HCT116 (cell line): ENCODE data around the gene PTGES2. TPM values are rescaled to one million over a fixed set of nuclear protein-coding genes. Genes with fewer than 3 reads are reported as not detected.

ENCODE experiments used
- ATAC-seq: fragments of 200-7000 bp; cut with Tn5 transposase; 2 replicates; pipeline ENCODE4 v1.9.1; 2020; ENCODE audit warnings: mild to moderate bottlenecking, moderate library complexity
- Bru-seq: library from RNA; stranded (reverse); fragments of 400-500 nt; gene quantifications from one replicate; lab custom pipeline; 2021; lab: Mats Ljungman, UMichigan
- BruChase-seq, 2 experiments: library from RNA; stranded (reverse); fragments of 400-500 nt; gene quantifications; one replicate each; lab custom pipeline; 2021; lab: Mats Ljungman, UMichigan
- BruUV-seq: library from RNA; stranded (reverse); fragments of 400-500 nt; replicated peaks from 2 replicates; lab custom pipeline; 2021; lab: Mats Ljungman, UMichigan
- CTCF ChIA-PET: fragments of 300-600 bp; sonication (Branson Sonifier 250); formaldehyde crosslinking; loops from one replicate; lab custom pipeline; 2021; ENCODE audit warnings: antibody characterized with exemption; lab: Charles Lee
- POLR2A ChIA-PET: fragments of 300-600, 350-600 bp; sonication (Branson Sonifier 250); formaldehyde crosslinking; loops from one replicate; lab custom pipeline; 2021; ENCODE audit warnings: antibody characterized with exemption; lab: Charles Lee
- RAD21 ChIA-PET, 2 experiments: fragments of 300-600 bp; sonication (Branson Sonifier 250); formaldehyde crosslinking; loops; one replicate each; lab custom pipeline; 2023; ENCODE audit warnings: low total read pairs in 2 of 2; ENCODE audit not compliant: uncharacterized antibody in 2 of 2, unreplicated experiment in 2 of 2, low non-redundant PET in 1 of 2; lab: Charles Lee
- DNase-seq: peaks from one replicate; pipeline ENCODE4 v3.0.0-alpha.2; 2010; ENCODE audit warnings: low read depth, low spot score
- H2AFZ ChIP-seq: fragments of 200-600 bp; shearing (Covaris generic), sonication (generic); 2 replicates; pipeline ENCODE4 v1.6.1; 2017; ENCODE audit warnings: low read depth, mixed run types, mixed read lengths, antibody characterized with exemption, low read length; ENCODE audit not compliant: poor library complexity, severe bottlenecking
- H3K27ac ChIP-seq: 2 replicates; pipeline ENCODE4 v1.5.1; 2012; ENCODE audit warnings: low read depth, low read length
- H3K27me3 ChIP-seq: fragments of 200-600 bp; sonication (generic); 2 replicates; pipeline ENCODE4 v1.6.1; 2016; ENCODE audit warnings: mixed run types, low read length, mixed read lengths; ENCODE audit not compliant: insufficient read depth
- H3K36me3 ChIP-seq, 2 experiments: fragments of 200-500 bp in 1 of 2; fragments of 200-600 bp in 1 of 2; sonication (Bioruptor generic) in 1 of 2; sonication (generic) in 1 of 2; 2 replicates each; pipeline versions ENCODE4 v1.5.1 to v1.6.1; 2014 to 2016; ENCODE audit warnings: low read length in 2 of 2, inconsistent platforms in 1 of 2, mixed read lengths in 1 of 2, mixed run types in 1 of 2; ENCODE audit not compliant: insufficient read depth in 2 of 2, control insufficient read depth in 1 of 2
- H3K4me1 ChIP-seq, 2 experiments: fragments of 200-600 bp in 1 of 2; sonication (generic) in 1 of 2; 2 replicates each; pipeline versions ENCODE4 v1.5.1 to v1.6.1; 2012 to 2017; ENCODE audit warnings: low read length in 2 of 2, inconsistent platforms in 1 of 2, mild to moderate bottlenecking in 1 of 2, mixed read lengths in 1 of 2, mixed run types in 1 of 2, moderate library complexity in 1 of 2; ENCODE audit not compliant: insufficient read depth in 2 of 2, control insufficient read depth in 1 of 2
- H3K4me2 ChIP-seq: fragments of 200-600 bp; sonication (generic); 2 replicates; pipeline ENCODE4 v1.6.1; 2017; ENCODE audit warnings: mixed run types, low read length, mixed read lengths
- H3K4me3 ChIP-seq, 2 experiments: fragments of 200-600 bp in 1 of 2; sonication (generic) in 1 of 2; replicated peaks in 1 of 2; 2 replicates each; pipeline ENCODE4 v1.5.1; 2011 to 2016; ENCODE audit warnings: low read length in 2 of 2, control low read depth in 1 of 2, low read depth in 1 of 2, mild to moderate bottlenecking in 1 of 2, mixed read lengths in 1 of 2, mixed run types in 1 of 2
- H3K79me2 ChIP-seq: fragments of 200-600 bp; sonication (generic); 2 replicates; pipeline ENCODE4 v1.6.1; 2017; ENCODE audit warnings: mild to moderate bottlenecking, mixed run types, low read length, moderate library complexity, mixed read lengths; ENCODE audit not compliant: insufficient read depth
- H3K9ac ChIP-seq: fragments of 200-600 bp; sonication (generic); 2 replicates; pipeline ENCODE4 v1.6.1; 2016; ENCODE audit warnings: low read length, mixed read lengths
- H3K9me2 ChIP-seq: fragments of 200-600 bp; sonication (generic), shearing (Covaris generic); 2 replicates; pipeline ENCODE4 v1.6.1; 2017; ENCODE audit warnings: mixed run types, mild to moderate bottlenecking, moderate library complexity; ENCODE audit not compliant: insufficient read depth
- H3K9me3 ChIP-seq, 2 experiments: fragments of 200-500 bp in 1 of 2; fragments of 200-600 bp in 1 of 2; sonication (Bioruptor generic) in 1 of 2; sonication (generic) in 1 of 2; 2 replicates each; pipeline ENCODE4 v1.6.1; 2014 to 2017; ENCODE audit warnings: low read length in 2 of 2, mixed read lengths in 2 of 2, inconsistent platforms in 1 of 2, low read depth in 1 of 2, mild to moderate bottlenecking in 1 of 2, mixed run types in 1 of 2, moderate library complexity in 1 of 2; ENCODE audit not compliant: control insufficient read depth in 1 of 2, insufficient read depth in 1 of 2
- H4K20me1 ChIP-seq: fragments of 200-600 bp; sonication (generic), shearing (Covaris generic); 2 replicates; pipeline ENCODE4 v1.6.1; 2017; ENCODE audit warnings: mixed run types, mild to moderate bottlenecking, moderate library complexity; ENCODE audit not compliant: insufficient read depth
- EZH2phosphoT487 ChIP-seq: fragments of 200-600 bp; IDR thresholded peaks from 2 replicates; pipeline ENCODE4 v1.6.1; 2018; ENCODE audit warnings: antibody characterized with exemption, borderline replicate concordance
- JUND ChIP-seq: IDR thresholded peaks from 2 replicates; pipeline ENCODE4 v1.6.1; 2012
- POLR2A ChIP-seq: IDR thresholded peaks from 2 replicates; pipeline ENCODE4 v1.7.0; 2011; ENCODE audit warnings: borderline replicate concordance; ENCODE audit not compliant: insufficient read depth, insufficient read length; ENCODE audit errors: extremely low read depth
- POLR2AphosphoS5 ChIP-seq: IDR thresholded peaks from 2 replicates; pipeline ENCODE4 v1.6.1; 2011; ENCODE audit warnings: mild to moderate bottlenecking, low read depth, low read length, moderate library complexity
- REST ChIP-seq: IDR thresholded peaks from 2 replicates; pipeline ENCODE4 v1.6.1; 2012; ENCODE audit warnings: low read depth
- SP1 ChIP-seq: IDR thresholded peaks from 2 replicates; pipeline ENCODE4 v1.6.1; 2012; ENCODE audit warnings: low read depth
- TCF7L2 ChIP-seq: IDR thresholded peaks from 2 replicates; pipeline ENCODE4 v1.7.0; 2011; ENCODE audit warnings: borderline replicate concordance, inconsistent platforms; ENCODE audit not compliant: insufficient read depth, insufficient read length; ENCODE audit errors: extremely low read depth
- YY1 ChIP-seq: IDR thresholded peaks from 2 replicates; pipeline ENCODE4 v1.6.1; 2011; ENCODE audit warnings: low read length, low read depth, moderate library complexity, mild to moderate bottlenecking; ENCODE audit not compliant: insufficient replicate concordance; ENCODE audit errors: extremely low read depth
- ZFX ChIP-seq: fragments of 450-650 bp; IDR thresholded peaks from 2 replicates; pipeline ENCODE4 v1.6.1; 2017
- intact Hi-C: fragments of 100-400 bp; cut with micrococcal nuclease; formaldehyde crosslinking; loops from 2 replicates; pipeline ENCODE4 v1.10.0; 2022
- long read RNA-seq: library from polyadenylated mRNA; unstranded; transcript quantifications from one replicate; pipeline ENCODE4 v2.0.0, GENCODE V29; 2021; ENCODE audit not compliant: unreplicated experiment
- polyA plus RNA-seq: library from polyadenylated mRNA; unstranded; fragments of >200 nt; gene quantifications from 2 replicates; pipeline ENCODE4 v1.2.1, GENCODE V29; 2012; ENCODE audit warnings: missing spikeins
- total RNA-seq: library from RNA; stranded (reverse); gene quantifications from one replicate; pipeline ENCODE4 v1.2.1, GENCODE V29; 2021; ENCODE audit not compliant: unreplicated experiment

The PTGES2 gene
- total RNA-seq (148 TPM), Bru-seq, nascent RNA (percentile 80 among the genes with signal in this experiment), BruChase-seq, experiment 1, labeled RNA remaining after a 6-hour chase (percentile 88 among the genes with signal in this experiment), BruChase-seq, experiment 2, labeled RNA remaining after a 2-hour chase (percentile 81 among the genes with signal in this experiment)
- 154 and 164 TPM in 2 replicates for polyA plus RNA-seq
- long read RNA-seq, transcript PTGES2-202 (7 exons, 2,331 nt) = major isoform, 313 of 388 reads
- long read RNA-seq, partial matches to known transcripts = 7 of 388 reads
- long read RNA-seq, other reads (novel, unspliced or antisense) = 64 of 388 reads

DNA sequence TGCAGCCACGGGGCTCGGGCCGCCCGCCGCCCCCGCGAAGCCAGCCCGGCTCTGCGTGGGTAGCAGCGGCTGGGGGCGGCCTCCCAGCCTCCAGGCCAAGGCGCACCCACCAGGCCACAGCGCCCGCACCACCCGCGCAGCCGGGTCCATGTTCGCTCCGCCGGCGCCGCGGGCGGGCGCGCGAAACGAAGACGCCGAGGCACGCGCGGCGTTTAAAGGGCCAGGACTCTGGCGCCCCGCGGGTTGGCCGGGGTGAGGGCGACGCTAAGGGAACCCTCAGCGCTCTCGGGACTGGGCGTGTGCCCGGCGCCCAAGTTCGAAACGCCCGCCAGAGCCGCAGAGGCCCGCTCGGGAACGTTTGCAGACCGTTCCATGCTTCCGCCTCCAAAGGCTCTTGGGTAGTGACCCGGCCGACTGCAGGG is at the start of gene PTGES2:
TSS of gene PTGES2 (minus strand) at position 162 of the 422 bp plus-strand sequence. CDS start at position 150, 12 bp downstream.
- DNase-seq (peak; percentile 68), ATAC-seq (peak; percentile 71)
- no peaks in the 10 kb centered on the region for H3K27me3 ChIP-seq
- H3K4me2 ChIP-seq = peak within 1 kb of the TSS; percentile 91
- peak within 1 kb of the TSS; percentile 84 for H2AFZ ChIP-seq
- peaks cover 0 to 6% of the 10 kb centered on the region in 2 experiments; a peak in 1 of 4 replicates for H3K9me3 ChIP-seq
- H3K4me1 ChIP-seq = peaks cover 9 to 31% of the 10 kb centered on the region in 2 experiments
- peaks cover 2 to 19% of the 10 kb centered on the region in 2 experiments; a peak in 2 of 4 replicates for H3K36me3 ChIP-seq
- POLR2A ChIA-PET = no interaction called here
- H3K9me2 ChIP-seq = no peaks in the 10 kb centered on the region
- peak within 1 kb of the TSS; percentile 99 for H3K27ac ChIP-seq
- CTCF ChIA-PET = interaction anchor here (1.7 kb wide), 1 partner anchor 10 kb away, joined by 14 read pairs; no protein-coding TSS in a partner anchor
- BruUV-seq = no TSS peak
- peaks cover 9% of the 10 kb centered on the region; the same call in 1 of the 2 replicates for H4K20me1 ChIP-seq
- RAD21 ChIA-PET = no interaction called here
- intact Hi-C loops = no loop called here
- peaks cover 39% of the 10 kb centered on the region for H3K79me2 ChIP-seq
- no peak for TF ChIP-seq SP1
- TF ChIP-seq TCF7L2 = peak; percentile 18
- TF ChIP-seq EZH2phosphoT487 = no peak
- peak; percentile 67 for TF ChIP-seq POLR2A
- TF ChIP-seq ZFX = peak; percentile 96
- TF ChIP-seq YY1 = peak; percentile 69
- TF ChIP-seq POLR2AphosphoS5 = peak; percentile 54; the same call in 1 of the 2 replicates
- no peak for TF ChIP-seq JUND
- H3K4me3 ChIP-seq = peak within 1 kb of the TSS; percentile 90 to 92
- peak within 1 kb of the TSS; percentile 92 for H3K9ac ChIP-seq

DNA sequence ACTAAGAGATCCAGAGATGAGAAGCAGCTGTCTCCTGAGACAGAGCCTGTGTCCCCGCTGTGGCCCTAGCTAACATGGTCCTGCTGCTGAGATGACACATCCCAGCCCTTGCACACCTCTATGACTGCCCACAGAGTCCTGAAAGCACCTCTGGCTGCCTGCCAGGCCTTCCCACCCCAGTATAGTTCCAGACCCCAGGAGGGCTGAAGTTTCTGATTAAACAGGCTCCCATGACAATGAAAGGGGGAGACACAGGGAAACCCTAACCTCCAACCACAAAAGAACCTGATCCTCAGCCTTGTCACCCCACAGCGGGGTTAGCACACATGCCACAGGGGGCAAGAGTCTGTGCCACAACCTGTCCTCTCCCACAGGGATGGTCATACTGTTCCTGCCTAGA is 48.2 kb upstream of the PTGES2 start:
- Histone ChIP-seq H3K4me2 (no peak overlapping the region), H3K27me3 (no peaks in the 10 kb centered on the region), H2AFZ (no peak overlapping the region), H3K9me3 (no peaks in the 10 kb centered on the region; a peak in 1 of 4 replicates), H3K4me3 (no peak overlapping the region), H3K9ac (no peak overlapping the region), H3K9me2 (no peaks in the 10 kb centered on the region), H3K27ac (no peak overlapping the region), H3K4me1 (no peaks in the 10 kb centered on the region), H4K20me1 (no peaks in the 10 kb centered on the region), H3K79me2 (no peaks in the 10 kb centered on the region), H3K36me3 (peaks cover 24 to 36% of the 10 kb centered on the region in 2 experiments)
- intact Hi-C loops = no loop called here
- CTCF ChIA-PET = no interaction called here
- no peak for ATAC-seq
- TF ChIP-seq REST = no peak
- POLR2A ChIA-PET = no interaction called here
- no TSS peak for BruUV-seq
- no peak for DNase-seq
- RAD21 ChIA-PET = no interaction called here
